ENCODE measurements around the gene PID1.

GRCh38 chr2:229045671-229046070 lies 225.4 kb downstream of the PID1 start:
- TF ChIP-seq, protein P1, sequence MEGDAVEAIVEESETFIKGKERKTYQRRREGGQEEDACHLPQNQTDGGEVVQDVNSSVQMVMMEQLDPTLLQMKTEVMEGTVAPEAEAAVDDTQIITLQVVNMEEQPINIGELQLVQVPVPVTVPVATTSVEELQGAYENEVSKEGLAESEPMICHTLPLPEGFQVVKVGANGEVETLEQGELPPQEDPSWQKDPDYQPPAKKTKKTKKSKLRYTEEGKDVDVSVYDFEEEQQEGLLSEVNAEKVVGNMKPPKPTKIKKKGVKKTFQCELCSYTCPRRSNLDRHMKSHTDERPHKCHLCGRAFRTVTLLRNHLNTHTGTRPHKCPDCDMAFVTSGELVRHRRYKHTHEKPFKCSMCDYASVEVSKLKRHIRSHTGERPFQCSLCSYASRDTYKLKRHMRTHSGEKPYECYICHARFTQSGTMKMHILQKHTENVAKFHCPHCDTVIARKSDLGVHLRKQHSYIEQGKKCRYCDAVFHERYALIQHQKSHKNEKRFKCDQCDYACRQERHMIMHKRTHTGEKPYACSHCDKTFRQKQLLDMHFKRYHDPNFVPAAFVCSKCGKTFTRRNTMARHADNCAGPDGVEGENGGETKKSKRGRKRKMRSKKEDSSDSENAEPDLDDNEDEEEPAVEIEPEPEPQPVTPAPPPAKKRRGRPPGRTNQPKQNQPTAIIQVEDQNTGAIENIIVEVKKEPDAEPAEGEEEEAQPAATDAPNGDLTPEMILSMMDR (IDR thresholded peaks at IDR 0.05 in 8 of 11, conservative IDR thresholded peaks at IDR 0.05 in 3 of 11): no peak
- TF ChIP-seq POLR2A (IDR thresholded peaks at IDR 0.05): no peak
